Liver (tissue), 9 donors: Measurements from ENCODE around the gene SLC12A8. TPM values are rescaled to one million over a fixed set of nuclear protein-coding genes. Genes with fewer than 3 reads are reported as not detected.

Experiments used
- DNase-seq: peaks from one replicate; pipeline ENCODE4 v3.0.0-alpha.2; 2017; ENCODE audit warnings: low spot score
- H3K27ac ChIP-seq, 2 donors: one replicate each; pipeline ENCODE4 v1.7.0; 2013; ENCODE audit warnings: inconsistent platforms in 2 of 2, low read length in 2 of 2, control low read depth in 1 of 2, low read depth in 1 of 2, mild to moderate bottlenecking in 1 of 2
- H3K27me3 ChIP-seq, 4 donors: one replicate each; pipeline versions ENCODE4 v1.6.1 to v1.7.0; 2013; ENCODE audit warnings: low read length in 3 of 4, inconsistent platforms in 1 of 4, mild to moderate bottlenecking in 1 of 4, moderate library complexity in 1 of 4; ENCODE audit not compliant: control insufficient read depth in 4 of 4, insufficient read depth in 4 of 4
- H3K36me3 ChIP-seq, 4 donors: one replicate each; pipeline versions ENCODE4 v1.6.1 to v1.7.0; 2013; ENCODE audit warnings: low read length in 3 of 4, mild to moderate bottlenecking in 3 of 4, low read depth in 1 of 4, moderate library complexity in 1 of 4; ENCODE audit not compliant: control insufficient read depth in 4 of 4, insufficient read depth in 3 of 4
- H3K4me1 ChIP-seq, 4 donors: one replicate each; pipeline versions ENCODE4 v1.6.1 to v1.7.0; 2013; ENCODE audit warnings: low read length in 3 of 4, mild to moderate bottlenecking in 3 of 4, moderate library complexity in 1 of 4; ENCODE audit not compliant: control insufficient read depth in 4 of 4, insufficient read depth in 4 of 4
- H3K4me3 ChIP-seq, 3 donors: one replicate each; pipeline versions ENCODE4 v1.6.1 to v1.7.0; 2013; ENCODE audit warnings: low read length in 3 of 3, control low read depth in 1 of 3, low read depth in 1 of 3, mild to moderate bottlenecking in 1 of 3
- H3K9ac ChIP-seq, 2 donors: one replicate each; pipeline ENCODE4 v1.7.0; 2013; ENCODE audit warnings: low read length in 2 of 2, mild to moderate bottlenecking in 2 of 2, moderate library complexity in 2 of 2, control low read depth in 1 of 2, low read depth in 1 of 2
- H3K9me3 ChIP-seq, 4 donors: one replicate each; pipeline versions ENCODE4 v1.6.1 to v1.7.0; 2013; ENCODE audit warnings: low read length in 3 of 4; ENCODE audit not compliant: control insufficient read depth in 4 of 4
- ATF3 ChIP-seq: IDR thresholded peaks from 2 replicates; pipeline ENCODE4 v1.6.1; 2016; ENCODE audit warnings: antibody characterized with exemption
- CTCF ChIP-seq: fragments of 150-350 bp; IDR thresholded peaks from 2 replicates; pipeline ENCODE4 v1.5.1; 2017; ENCODE audit warnings: improper control_type of control experiment, low read depth, low read length; ENCODE audit not compliant: missing input control
- FOXA1 ChIP-seq: IDR thresholded peaks from 2 replicates; pipeline ENCODE4 v1.6.1; 2016; ENCODE audit warnings: antibody characterized with exemption
- FOXA2 ChIP-seq: IDR thresholded peaks from 2 replicates; pipeline ENCODE4 v1.6.1; 2016; ENCODE audit warnings: antibody characterized with exemption
- GABPA ChIP-seq, 2 donors: IDR thresholded peaks in 1 of 2; conservative IDR thresholded peaks in 1 of 2; 2 replicates each; pipeline ENCODE4 v1.6.1; 2016; ENCODE audit warnings: antibody characterized with exemption in 2 of 2, mild to moderate bottlenecking in 1 of 2, moderate library complexity in 1 of 2
- HNF4A ChIP-seq, 2 donors: conservative IDR thresholded peaks; 2 replicates each; pipeline ENCODE4 v1.6.1; 2016; ENCODE audit warnings: antibody characterized with exemption in 2 of 2, mild to moderate bottlenecking in 2 of 2
- JUND ChIP-seq, 2 donors: IDR thresholded peaks; 2 replicates each; pipeline ENCODE4 v1.6.1; 2016; ENCODE audit warnings: antibody characterized with exemption in 2 of 2
- MAX ChIP-seq: IDR thresholded peaks from 2 replicates; pipeline ENCODE4 v1.6.1; 2016; ENCODE audit warnings: antibody characterized with exemption
- RAD21 ChIP-seq, 2 donors: IDR thresholded peaks; 2 replicates each; pipeline ENCODE4 v1.6.1; 2016; ENCODE audit warnings: antibody characterized with exemption in 2 of 2, mild to moderate bottlenecking in 2 of 2
- REST ChIP-seq: IDR thresholded peaks from 2 replicates; pipeline ENCODE4 v1.6.1; 2016; ENCODE audit warnings: antibody characterized with exemption, mild to moderate bottlenecking
- RXRA ChIP-seq, 2 donors: IDR thresholded peaks; 2 replicates each; pipeline ENCODE4 v1.6.1; 2017 to 2018; ENCODE audit warnings: antibody characterized with exemption in 2 of 2, mild to moderate bottlenecking in 1 of 2
- SP1 ChIP-seq: IDR thresholded peaks from 2 replicates; pipeline ENCODE4 v1.6.1; 2018; ENCODE audit warnings: antibody characterized with exemption, mild to moderate bottlenecking
- TAF1 ChIP-seq: conservative IDR thresholded peaks from 2 replicates; pipeline ENCODE4 v1.6.1; 2016; ENCODE audit warnings: antibody characterized with exemption, mild to moderate bottlenecking
- YY1 ChIP-seq: IDR thresholded peaks from 2 replicates; pipeline ENCODE4 v1.6.1; 2016; ENCODE audit warnings: antibody characterized with exemption, mild to moderate bottlenecking
- ZBTB33 ChIP-seq: IDR thresholded peaks from 2 replicates; pipeline ENCODE4 v1.6.1; 2016; ENCODE audit warnings: antibody characterized with exemption
- WGBS: extraction: QIAGEN DNeasy Blood & Tissue Kit; methylation state at CpG from one replicate; pipeline ENCODE4 v1.1.7; 2013; 5-methylcytosine and 5-hydroxymethylcytosine counted together
- polyA plus RNA-seq, 2 donors: library from polyadenylated mRNA; stranded (reverse) in 1 of 2; unstranded in 1 of 2; fragments of 200-250 nt in 1 of 2; fragments of >200 nt in 1 of 2; fragmentation: Nextera tagmentation in 1 of 2; extraction: Ambion mirVana in 1 of 2; gene quantifications; one replicate each; pipeline versions ENCODE4 v1.2.1 to v1.2.3, GENCODE V29; 2013 to 2015
- total RNA-seq, 2 donors: library from RNA; depleted of rRNA; stranded (reverse); fragments of >200 nt; gene quantifications; one replicate each; pipeline ENCODE4 v1.2.3, GENCODE V29; 2014
- donor health status: healthy.
- donor health status: healthy.
- donor health status: healthy.
- donor health status: healthy.
- donor health status: healthy.

SLC12A8 gene
- total and polyA plus RNA-seq, 4 donors = 2.7 to 20.3 (median 5.5) TPM

- no peak overlapping the region for H3K4me3 ChIP-seq
- TF ChIP-seq ATF3 (no peak), CTCF (no peak)
- peaks cover 0 to 4% (median 0%) of the 10 kb centered on the region in 4 donors for H3K36me3 ChIP-seq
- 94% methylated on average over 10 of the region's 10 CpGs for WGBS
- H3K27ac ChIP-seq = no peak overlapping the region
- H3K9ac ChIP-seq = no peak overlapping the region
- H3K9me3 ChIP-seq = no peaks in the 10 kb centered on the region
- H3K4me1 ChIP-seq = peaks cover 0 to 7% (median 1%) of the 10 kb centered on the region in 4 donors
- no peak for DNase-seq
- no peaks in the 10 kb centered on the region for H3K27me3 ChIP-seq
These were observed 59.6 kb downstream of the SLC12A8 start for GRCh38 chr3:125152951-125153350.

DNA sequence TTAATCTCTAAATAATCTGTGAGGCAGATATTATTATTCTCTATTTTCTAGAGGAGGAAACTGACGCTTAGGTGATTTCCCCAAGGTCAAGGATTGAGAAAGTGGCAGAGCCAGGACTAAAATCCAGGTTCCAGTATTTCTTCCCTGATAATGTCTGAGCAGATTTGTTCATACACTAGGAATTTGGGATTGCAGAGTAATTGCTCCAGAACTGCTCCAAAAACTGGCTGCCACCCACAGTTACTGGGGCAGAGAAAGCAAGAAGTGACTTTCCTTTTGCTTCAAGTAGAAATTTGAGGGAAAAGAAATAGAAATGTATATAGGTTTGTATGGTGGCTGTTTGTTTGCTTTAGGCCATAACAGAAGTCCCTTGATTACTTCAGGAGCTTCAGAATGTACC is 60.6 kb downstream of the SLC12A8 start:
- Histone ChIP-seq H3K9me3 (no peaks in the 10 kb centered on the region), H3K36me3 (no peaks in the 10 kb centered on the region), H3K27ac (no peak overlapping the region), H3K4me3 (no peak overlapping the region), H3K9ac (no peak overlapping the region), H3K4me1 (peaks cover 0 to 12% (median 8%) of the 10 kb centered on the region in 4 donors), H3K27me3 (no peaks in the 10 kb centered on the region)
- no peak for DNase-seq
- TF ChIP-seq FOXA1 (no peak), YY1 (no peak), JUND (IDR thresholded peaks at IDR 0.05) (no peak), ZBTB33 (no peak), GABPA (IDR thresholded peaks at IDR 0.05 in 1 of 2, conservative IDR thresholded peaks at IDR 0.05 in 1 of 2) (no peak), CTCF (no peak), HNF4A (conservative IDR thresholded peaks at IDR 0.05) (no peak), RAD21 (IDR thresholded peaks at IDR 0.05) (no peak), MAX (no peak), TAF1 (no peak)
- 89% methylated on average over 1 of the region's 1 CpG for WGBS

DNA sequence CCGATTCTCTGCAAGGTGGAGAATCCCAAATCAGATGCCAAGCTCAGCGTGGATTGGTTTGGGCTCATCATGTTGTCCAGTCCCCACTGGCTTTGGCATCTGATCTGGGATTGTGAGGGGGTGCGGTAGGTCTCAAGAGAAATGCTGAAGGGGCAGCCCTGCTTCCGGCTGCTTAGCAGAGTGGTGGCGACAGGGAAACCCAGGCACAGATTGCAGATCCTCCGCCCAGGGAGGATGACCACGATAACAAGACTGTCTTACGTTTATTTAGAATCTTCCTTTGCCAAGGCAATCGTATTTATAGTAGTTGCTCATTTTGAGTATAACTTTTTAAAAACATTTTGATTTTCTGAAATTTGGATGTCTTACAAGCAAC is 61.1 kb downstream of the SLC12A8 start:
- Histone ChIP-seq H3K36me3 (no peaks in the 10 kb centered on the region), H3K27me3 (no peaks in the 10 kb centered on the region), H3K9ac (no peak overlapping the region), H3K4me3 (no peak overlapping the region), H3K27ac (no peak overlapping the region), H3K4me1 (peaks cover 0 to 13% (median 8%) of the 10 kb centered on the region in 4 donors), H3K9me3 (no peaks in the 10 kb centered on the region)
- 86% methylated on average over 9 of the region's 9 CpGs for whole genome bisulfite sequencing
- no peak for DNase-seq
- TF ChIP-seq ATF3 (no peak), SP1 (no peak), GABPA (IDR thresholded peaks at IDR 0.05 in 1 of 2, conservative IDR thresholded peaks at IDR 0.05 in 1 of 2) (no peak), FOXA2 (no peak), TAF1 (no peak), HNF4A (conservative IDR thresholded peaks at IDR 0.05) (no peak), RXRA (IDR thresholded peaks at IDR 0.05) (no peak), MAX (no peak), REST (no peak)
